ENCODE measurements around the gene BDH2.
A peak's percentile ranks its signal among the peaks of the same experiment; 100 is the strongest.

Gene BDH2

GRCh38 chr4:103099691-103100392 lies at the start of gene BDH2:
Gene BDH2 (minus strand): TSS chr4:103099834. CDS start chr4:103096254, 3,580 bp downstream.
- DNase-seq (ENCODE audit: low read depth in 3 of 3): peak in 1 of 3 experiments; percentile 31

- DNase-seq (ENCODE audit: low read depth in 3 of 3): no peak
These were observed 45.3 kb upstream of the BDH2 start for GRCh38 chr4:103144926-103145325.

DNA sequence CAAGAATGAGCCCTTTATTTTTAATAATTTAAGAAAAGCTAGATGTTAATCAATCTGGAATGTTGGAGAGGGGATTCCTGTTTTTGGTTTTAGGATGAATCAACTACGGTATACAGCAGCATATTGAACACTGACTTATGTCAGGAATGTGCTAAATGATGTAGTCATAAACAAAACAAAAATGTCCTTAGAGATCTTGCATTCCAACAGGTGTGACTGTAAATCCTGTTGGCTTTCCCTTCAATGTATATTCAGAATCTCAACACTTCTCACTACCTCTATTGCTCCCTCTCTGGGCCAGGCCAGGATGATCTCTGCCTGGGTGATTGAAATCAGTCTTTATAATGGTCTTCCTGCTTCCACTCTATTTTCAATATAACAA lies 37.8 kb upstream of the BDH2 start:
- DNase-seq (ENCODE audit: low read depth in 3 of 3): no peak

GRCh38 chr4:103136671-103137445 lies 37.2 kb upstream of the BDH2 start:
- DNase-seq (ENCODE audit: low read depth in 3 of 3): no peak

- no peak for DNase-seq (ENCODE audit: low read depth in 3 of 3)
These were observed 29.5 kb upstream of the BDH2 start for GRCh38 chr4:103129174-103129573.

DNA sequence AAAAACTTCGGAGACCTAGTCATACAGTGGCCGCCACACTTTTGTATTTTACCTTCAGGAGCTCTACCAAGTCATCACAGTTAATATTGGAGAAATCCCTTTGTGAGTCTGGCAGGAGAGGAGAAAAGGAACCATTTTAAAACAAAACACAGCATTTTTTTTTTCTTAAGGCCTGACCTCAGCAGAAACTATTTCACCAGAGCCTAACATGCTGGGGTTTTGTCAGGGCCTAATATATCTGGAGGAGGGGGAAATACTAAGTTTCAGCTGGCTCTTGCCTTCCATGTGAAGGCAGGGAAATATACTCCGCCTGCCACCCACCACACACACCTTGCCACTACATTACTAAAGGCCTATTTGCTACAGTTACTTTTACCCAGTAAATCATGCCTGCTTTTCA lies 26.5 kb upstream of the BDH2 start:
- no peak for DNase-seq (ENCODE audit: low read depth in 3 of 3)

DNA sequence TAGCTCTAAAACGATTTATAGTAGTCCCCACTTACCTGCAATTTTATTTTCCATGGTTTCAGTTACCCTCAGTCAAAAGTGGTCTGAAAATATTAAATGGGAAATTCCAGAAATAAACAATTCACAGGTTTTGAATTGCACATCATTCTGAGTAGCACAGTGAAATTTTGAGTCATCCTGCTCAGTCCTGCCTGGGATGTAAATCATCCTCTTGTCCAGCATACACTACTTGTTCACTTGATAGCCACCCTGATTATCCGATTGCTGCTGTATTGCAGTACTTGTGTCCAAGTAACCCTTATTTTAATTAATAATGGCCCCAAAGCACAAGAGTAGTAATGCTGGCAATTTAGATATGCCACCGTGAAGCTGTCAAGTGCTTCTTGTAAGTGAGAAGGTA lies 23.5 kb upstream of the BDH2 start:
- DNase-seq (ENCODE audit: low read depth in 3 of 3): no peak

DNA sequence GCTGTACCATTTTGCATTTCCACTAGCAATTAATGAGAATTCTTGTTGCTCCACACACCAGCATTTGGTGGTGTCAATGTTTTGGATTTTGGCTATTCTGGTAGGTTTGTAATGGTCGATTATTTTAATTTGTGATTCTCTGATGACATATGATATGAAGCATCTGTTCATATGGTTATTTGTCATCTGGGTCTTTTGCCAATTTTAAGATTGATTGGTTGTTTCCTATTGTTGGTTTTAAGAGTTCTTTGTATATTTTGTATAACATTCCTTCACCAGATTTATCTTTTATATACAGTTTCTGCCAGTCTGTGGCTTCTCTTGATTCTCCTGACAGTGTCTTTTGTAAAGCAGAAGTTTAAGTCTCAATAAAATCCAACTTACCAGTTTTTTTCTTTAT lies 18.5 kb upstream of the BDH2 start:
- no peak for DNase-seq (ENCODE audit: low read depth in 3 of 3)

GRCh38 chr4:103111598-103111997 lies 12.0 kb upstream of the BDH2 start:
- DNase-seq (ENCODE audit: low read depth in 3 of 3): no peak

DNA sequence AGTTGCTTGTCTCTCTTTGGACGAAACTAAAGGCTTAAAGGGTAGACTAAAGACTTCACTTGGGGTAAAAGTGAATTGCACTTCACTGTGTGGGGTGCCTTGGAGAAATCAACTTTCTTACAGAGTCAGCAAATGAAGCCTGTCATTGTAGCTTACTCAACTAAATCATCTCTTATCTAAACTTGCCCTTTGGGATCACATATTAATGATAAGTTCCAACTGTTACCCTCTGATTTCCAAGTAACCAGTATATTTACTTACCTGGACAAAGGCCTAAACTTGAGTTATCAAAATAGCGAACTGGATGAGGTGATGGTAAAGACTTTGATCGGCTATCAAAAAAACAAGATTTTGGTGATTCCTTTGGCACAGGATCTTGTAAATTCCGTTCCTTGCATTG lies 8.9 kb upstream of the BDH2 start:
- no peak for DNase-seq (ENCODE audit: low read depth in 3 of 3)

DNA sequence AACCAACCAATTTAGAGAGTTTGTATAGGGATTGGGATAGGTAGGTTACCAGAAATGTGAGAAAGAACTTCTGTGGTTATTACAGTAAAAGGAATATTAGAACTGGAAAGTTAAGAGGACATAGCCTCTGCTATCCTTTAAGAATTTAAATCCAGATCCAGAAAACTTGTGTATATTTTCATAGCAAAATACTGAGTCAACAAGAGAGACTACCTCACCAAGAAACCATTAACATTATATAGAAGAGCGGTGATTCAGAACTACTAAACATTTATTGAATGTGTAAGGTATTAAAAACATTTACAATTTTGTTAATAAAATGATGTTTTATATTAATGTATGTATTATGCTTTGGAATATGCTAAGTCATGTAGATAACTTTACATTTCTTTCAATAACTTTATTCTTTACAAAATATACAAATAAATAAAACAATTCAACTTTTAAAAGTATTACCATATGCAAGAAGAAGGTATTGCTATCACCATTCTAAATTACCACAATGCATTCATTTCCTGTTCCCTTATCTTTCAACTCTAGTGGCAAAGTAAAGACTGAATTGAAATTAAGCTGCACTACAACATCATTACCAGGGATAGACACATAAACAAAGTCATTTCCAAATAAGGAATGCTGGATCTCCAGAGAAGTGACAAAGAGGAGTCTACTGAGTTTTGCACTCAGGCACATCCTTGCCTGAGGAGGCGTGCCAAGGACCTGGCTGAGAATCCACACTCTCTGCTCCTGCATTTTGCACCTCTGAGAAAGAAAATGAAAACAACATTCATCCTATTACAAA lies 6.1 kb upstream of the BDH2 start:
- DNase-seq (ENCODE audit: low read depth in 3 of 3): no peak

GRCh38 chr4:103104886-103105285 lies 5.3 kb upstream of the BDH2 start:
- DNase-seq (ENCODE audit: low read depth in 3 of 3): no peak

DNA sequence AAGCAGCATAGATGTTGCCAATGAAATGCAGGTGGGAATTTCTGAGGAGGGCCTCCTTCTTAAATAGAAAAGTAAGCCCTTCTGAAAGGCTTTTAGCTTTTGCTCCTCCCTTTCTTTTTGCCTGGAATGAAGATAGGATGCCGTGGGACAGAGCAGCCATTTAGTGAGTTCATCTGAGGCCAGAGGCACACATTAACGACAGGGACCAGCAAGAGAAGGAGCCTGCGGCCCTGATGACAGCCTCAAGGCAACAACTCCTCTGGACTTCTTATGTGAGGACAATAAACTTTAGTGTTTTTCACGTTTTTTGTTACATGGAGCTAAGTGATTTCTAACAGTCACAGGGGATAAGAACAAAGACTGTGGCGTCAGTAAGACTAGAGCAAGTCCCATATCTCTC lies 1.1 kb upstream of the BDH2 start:
- DNase-seq (ENCODE audit: low read depth in 3 of 3): no peak

DNA sequence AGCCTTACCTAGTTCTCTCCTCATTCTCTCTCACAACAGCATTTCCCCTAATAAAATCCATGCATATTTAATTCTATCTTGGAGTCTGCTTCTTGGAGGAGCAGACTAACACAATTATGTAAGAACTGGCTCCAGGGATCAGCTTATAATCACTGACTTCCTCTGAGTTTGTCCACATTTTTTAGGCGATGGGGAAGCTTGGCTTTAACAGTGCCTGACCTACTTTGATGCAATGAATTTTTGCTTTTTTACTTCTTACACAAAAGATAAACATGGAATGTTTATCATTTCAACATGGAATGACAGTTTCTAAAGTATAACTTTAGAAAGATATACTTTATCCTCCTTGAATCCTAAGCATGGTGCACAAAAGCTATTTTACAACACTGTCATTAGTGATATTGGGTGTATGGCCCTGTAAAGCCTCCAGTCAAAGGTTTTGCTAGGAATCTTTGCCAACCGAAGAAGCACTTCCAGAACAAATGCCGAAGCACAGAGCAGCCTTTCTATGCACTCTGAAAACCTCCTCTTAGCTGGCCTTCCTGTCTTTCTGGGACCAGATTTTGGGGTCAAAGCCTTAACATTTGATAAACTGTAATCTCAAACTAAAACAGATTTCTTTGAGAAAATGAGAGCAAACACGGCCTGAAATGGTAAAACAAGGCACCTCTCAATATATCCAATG lies 736 bp downstream of the BDH2 start:
- DNase-seq (ENCODE audit: low read depth in 3 of 3): no peak

DNA sequence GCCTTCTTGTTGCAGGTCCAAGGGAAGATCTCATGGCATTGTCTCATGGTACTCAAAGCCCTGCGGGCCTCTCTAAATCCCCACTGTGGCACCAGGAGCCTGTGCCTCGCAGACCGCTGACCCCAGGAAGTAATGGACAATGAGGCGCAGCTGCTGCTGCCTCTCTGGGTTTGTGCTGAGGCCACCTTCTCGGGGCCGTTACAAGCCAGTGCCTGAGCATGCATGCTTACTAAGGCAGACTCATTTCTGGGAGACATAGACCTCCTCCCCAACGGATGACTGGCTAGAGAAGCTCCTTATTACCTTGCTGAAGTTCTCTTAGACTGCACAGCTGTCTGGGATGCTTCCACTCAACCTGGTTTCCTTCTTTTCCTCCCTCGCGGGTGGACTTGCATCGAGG lies 1.3 kb downstream of the BDH2 start:
- DNase-seq (ENCODE audit: low read depth in 3 of 3): no peak

- no peak for DNase-seq (ENCODE audit: low read depth in 3 of 3)
These were observed 2.5 kb downstream of the BDH2 start for GRCh38 chr4:103097112-103097511.

- no peak for DNase-seq (ENCODE audit: low read depth in 3 of 3)
These were observed 4.6 kb downstream of the BDH2 start for GRCh38 chr4:103095080-103095479.

DNA sequence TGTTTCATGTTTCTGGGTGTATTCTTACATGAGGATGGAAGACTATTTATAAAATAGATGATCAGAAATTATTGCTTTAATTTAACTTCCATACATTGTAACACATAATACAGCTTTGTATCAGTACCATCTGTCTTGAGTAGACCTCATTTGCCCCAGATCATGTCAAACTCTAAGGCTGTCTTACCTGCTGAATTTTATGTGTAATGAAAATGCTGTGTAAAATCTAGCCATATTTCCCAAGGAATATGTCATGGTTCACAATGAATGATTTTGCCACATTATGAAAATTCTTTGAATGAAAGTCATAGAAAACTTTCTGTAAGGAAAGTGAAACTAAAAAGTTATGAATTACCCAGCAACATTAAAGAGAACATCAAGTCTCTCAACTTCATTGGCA lies 7.4 kb downstream of the BDH2 start:
- no peak for DNase-seq (ENCODE audit: low read depth in 3 of 3)

GRCh38 chr4:103091601-103092223 lies 7.9 kb downstream of the BDH2 start:
- peak in 1 of 3 experiments; percentile 27 for DNase-seq (ENCODE audit: low read depth in 3 of 3)

GRCh38 chr4:103089481-103089880 lies 10.2 kb downstream of the BDH2 start:
- no peak for DNase-seq (ENCODE audit: low read depth in 3 of 3)

GRCh38 chr4:103086551-103086950 lies 13.1 kb downstream of the BDH2 start:
- DNase-seq (ENCODE audit: low read depth in 3 of 3): no peak

Measured in stimulated activated CD4-positive, alpha-beta T cell treated with anti-CD3 and anti-CD28 coated beads, TNF-alpha, amount 100 ng/mL, for 24 hours (primary cell).